Panc1 (cell line): ENCODE results near the gene C8B. TPM values are rescaled to one million over a fixed set of nuclear protein-coding genes. Genes with fewer than 3 reads are reported as not detected.

Source experiments
- ATAC-seq: fragments of 200-7000 bp; cut with Tn5 transposase; 2 replicates; pipeline ENCODE4 v1.9.1; 2020; ENCODE audit warnings: mild to moderate bottlenecking, moderate library complexity
- BruUV-seq: library from RNA; stranded (reverse); fragments of 400-500 nt; replicated peaks from 2 replicates; lab custom pipeline; 2021; lab: Mats Ljungman, UMichigan
- CTCF ChIA-PET: fragments of 300-600 bp; sonication (Branson Sonifier 250); formaldehyde crosslinking; loops from one replicate; lab custom pipeline; 2022; ENCODE audit warnings: antibody characterized with exemption; lab: Charles Lee
- POLR2A ChIA-PET: fragments of 300-600 bp; sonication (Branson Sonifier 250); formaldehyde crosslinking; loops from one replicate; lab custom pipeline; 2022; ENCODE audit warnings: antibody characterized with exemption; lab: Charles Lee
- DNase-seq: peaks from one replicate; pipeline ENCODE4 v3.0.0-alpha.2; 2010; ENCODE audit warnings: low read depth, low spot score
- H3K27ac ChIP-seq: 2 replicates; pipeline ENCODE4 v1.5.1; 2011; ENCODE audit warnings: mild to moderate bottlenecking, low read length, inconsistent platforms
- H3K27me3 ChIP-seq: fragments of 200-500 bp; sonication (Bioruptor generic); 2 replicates; pipeline ENCODE4 v1.6.0; 2014; ENCODE audit warnings: low read length, inconsistent platforms; ENCODE audit not compliant: control insufficient read depth, insufficient read depth
- H3K36me3 ChIP-seq: fragments of 200-500 bp; sonication (Bioruptor generic); 2 replicates; pipeline ENCODE4 v1.5.1; 2014; ENCODE audit warnings: inconsistent platforms, mild to moderate bottlenecking, low read length, moderate library complexity; ENCODE audit not compliant: control insufficient read depth, insufficient read depth
- H3K4me1 ChIP-seq: 2 replicates; pipeline ENCODE4 v1.5.1; 2011; ENCODE audit warnings: inconsistent platforms, mild to moderate bottlenecking, low read length, moderate library complexity; ENCODE audit not compliant: control insufficient read depth, insufficient read depth
- H3K4me3 ChIP-seq, 2 experiments: 2 replicates each; pipeline ENCODE4 v1.5.1; 2011 to 2012; ENCODE audit warnings: low read depth in 2 of 2, low read length in 2 of 2, mild to moderate bottlenecking in 2 of 2, inconsistent platforms in 1 of 2, moderate library complexity in 1 of 2
- H3K9me3 ChIP-seq: fragments of 200-500 bp; sonication (Bioruptor generic); 2 replicates; pipeline ENCODE4 v1.5.1; 2014; ENCODE audit warnings: low read depth, mild to moderate bottlenecking, inconsistent platforms, low read length, moderate library complexity; ENCODE audit not compliant: control insufficient read depth, insufficient read depth
- POLR2AphosphoS5 ChIP-seq: IDR thresholded peaks from 2 replicates; pipeline ENCODE4 v1.6.1; 2012; ENCODE audit warnings: mild to moderate bottlenecking, low read depth, low read length, moderate library complexity
- SIN3A ChIP-seq: IDR thresholded peaks from 2 replicates; pipeline ENCODE4 v1.6.1; 2012; ENCODE audit warnings: low read depth, mild to moderate bottlenecking, low read length, moderate library complexity, borderline replicate concordance; ENCODE audit not compliant: insufficient read depth
- TCF7L2 ChIP-seq: IDR thresholded peaks from 2 replicates; pipeline ENCODE4 v1.6.1; 2011; ENCODE audit warnings: mild to moderate bottlenecking, low read depth, low read length, inconsistent platforms
- in situ Hi-C: cut with HindIII; loops from 2 replicates; pipeline ENCODE4 v1.10.0; 2016; ENCODE audit warnings: low sequenced_read_pairs, low pct_unique_long_range_greater_than_20kb
- intact Hi-C: fragments of 100-400 bp; cut with micrococcal nuclease; formaldehyde crosslinking; loops from one replicate; pipeline ENCODE4 v1.10.0; 2022; ENCODE audit not compliant: unreplicated experiment
- total RNA-seq: library from RNA; stranded (reverse); gene quantifications from one replicate; pipeline ENCODE4 v1.2.1, GENCODE V29; 2021; ENCODE audit not compliant: unreplicated experiment
- TF ChIP-seq, protein P1 (sequence below), 2 experiments: IDR thresholded peaks; 2 replicates each; pipeline ENCODE4 v1.6.1; 2011 to 2012; ENCODE audit warnings: low read depth in 2 of 2, control low read depth in 1 of 2, low read length in 1 of 2, mild to moderate bottlenecking in 1 of 2, moderate library complexity in 1 of 2; ENCODE audit not compliant: insufficient read depth in 1 of 2
- TF ChIP-seq, protein P2 (sequence below): fragments of 450-650 bp; IDR thresholded peaks from 2 replicates; pipeline ENCODE4 v1.5.1; 2017; ENCODE audit warnings: mild to moderate bottlenecking

C8B gene
- total RNA-seq, 1 experiment from 2014 or later, result not detected

GRCh38 chr1:56939209-56939608 lies 26.6 kb downstream of the C8B start:
- Histone ChIP-seq H3K9me3 (no peaks in the 10 kb centered on the region), H3K27me3 (no peaks in the 10 kb centered on the region), H3K4me1 (no peaks in the 10 kb centered on the region), H3K27ac (no peak overlapping the region), H3K36me3 (no peaks in the 10 kb centered on the region), H3K4me3 (no peak overlapping the region)
- ChIA-PET POLR2A (no interaction called here), CTCF (no interaction called here)
- no peak for TF ChIP-seq POLR2AphosphoS5
- BruUV-seq, result no TSS peak
- intact Hi-C loops, result no loop called here
- ATAC-seq, result no peak
- no peak for DNase-seq
- in situ Hi-C loops, result no loop called here

- in situ Hi-C loops, result no loop called here
- CTCF ChIA-PET, result no interaction called here
- intact Hi-C loops, result no loop called here
Observed at GRCh38 chr1:56938646-56939045, 27.2 kb downstream of the C8B start.

DNA sequence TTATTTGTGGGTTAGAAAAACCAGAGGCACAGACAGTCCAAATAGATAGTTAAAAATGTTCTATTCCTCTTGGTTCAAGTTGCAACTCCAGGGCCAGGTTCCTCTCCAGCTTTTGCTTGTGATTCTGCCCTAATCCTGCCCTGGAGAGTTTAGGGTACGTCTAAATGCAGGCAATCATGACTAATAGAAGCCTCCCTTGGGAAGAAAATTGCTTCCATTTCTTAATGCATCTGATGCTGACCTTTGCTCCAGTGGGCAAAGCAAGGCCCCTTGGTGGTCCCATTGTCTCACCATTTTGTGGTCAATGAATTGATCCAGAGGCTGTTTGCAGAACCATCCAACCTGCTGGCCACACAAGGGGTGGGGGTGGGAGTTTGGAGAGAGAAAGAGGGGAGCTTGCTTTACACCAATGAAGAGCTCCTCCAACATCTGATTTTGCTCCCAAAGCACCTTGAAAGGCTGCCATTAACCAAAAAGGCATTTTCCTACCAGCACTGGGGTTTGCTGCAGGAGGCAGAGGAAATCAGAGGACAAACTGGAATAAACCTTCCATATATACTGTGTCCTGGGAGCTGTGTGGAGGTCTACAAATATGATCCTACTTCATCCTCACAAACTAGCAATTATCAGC lies 31.3 kb downstream of the C8B start:
- DNase-seq, result no peak
- TF ChIP-seq, protein P1, sequence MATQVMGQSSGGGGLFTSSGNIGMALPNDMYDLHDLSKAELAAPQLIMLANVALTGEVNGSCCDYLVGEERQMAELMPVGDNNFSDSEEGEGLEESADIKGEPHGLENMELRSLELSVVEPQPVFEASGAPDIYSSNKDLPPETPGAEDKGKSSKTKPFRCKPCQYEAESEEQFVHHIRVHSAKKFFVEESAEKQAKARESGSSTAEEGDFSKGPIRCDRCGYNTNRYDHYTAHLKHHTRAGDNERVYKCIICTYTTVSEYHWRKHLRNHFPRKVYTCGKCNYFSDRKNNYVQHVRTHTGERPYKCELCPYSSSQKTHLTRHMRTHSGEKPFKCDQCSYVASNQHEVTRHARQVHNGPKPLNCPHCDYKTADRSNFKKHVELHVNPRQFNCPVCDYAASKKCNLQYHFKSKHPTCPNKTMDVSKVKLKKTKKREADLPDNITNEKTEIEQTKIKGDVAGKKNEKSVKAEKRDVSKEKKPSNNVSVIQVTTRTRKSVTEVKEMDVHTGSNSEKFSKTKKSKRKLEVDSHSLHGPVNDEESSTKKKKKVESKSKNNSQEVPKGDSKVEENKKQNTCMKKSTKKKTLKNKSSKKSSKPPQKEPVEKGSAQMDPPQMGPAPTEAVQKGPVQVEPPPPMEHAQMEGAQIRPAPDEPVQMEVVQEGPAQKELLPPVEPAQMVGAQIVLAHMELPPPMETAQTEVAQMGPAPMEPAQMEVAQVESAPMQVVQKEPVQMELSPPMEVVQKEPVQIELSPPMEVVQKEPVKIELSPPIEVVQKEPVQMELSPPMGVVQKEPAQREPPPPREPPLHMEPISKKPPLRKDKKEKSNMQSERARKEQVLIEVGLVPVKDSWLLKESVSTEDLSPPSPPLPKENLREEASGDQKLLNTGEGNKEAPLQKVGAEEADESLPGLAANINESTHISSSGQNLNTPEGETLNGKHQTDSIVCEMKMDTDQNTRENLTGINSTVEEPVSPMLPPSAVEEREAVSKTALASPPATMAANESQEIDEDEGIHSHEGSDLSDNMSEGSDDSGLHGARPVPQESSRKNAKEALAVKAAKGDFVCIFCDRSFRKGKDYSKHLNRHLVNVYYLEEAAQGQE (IDR thresholded peaks at IDR 0.05; ENCODE audit: insufficient read depth in 1 of 2, low read depth in 2 of 2, low read length in 1 of 2), result no peak
- TF ChIP-seq TCF7L2 (no peak), POLR2AphosphoS5 (no peak), SIN3A (no peak)
- TF ChIP-seq, protein P2, sequence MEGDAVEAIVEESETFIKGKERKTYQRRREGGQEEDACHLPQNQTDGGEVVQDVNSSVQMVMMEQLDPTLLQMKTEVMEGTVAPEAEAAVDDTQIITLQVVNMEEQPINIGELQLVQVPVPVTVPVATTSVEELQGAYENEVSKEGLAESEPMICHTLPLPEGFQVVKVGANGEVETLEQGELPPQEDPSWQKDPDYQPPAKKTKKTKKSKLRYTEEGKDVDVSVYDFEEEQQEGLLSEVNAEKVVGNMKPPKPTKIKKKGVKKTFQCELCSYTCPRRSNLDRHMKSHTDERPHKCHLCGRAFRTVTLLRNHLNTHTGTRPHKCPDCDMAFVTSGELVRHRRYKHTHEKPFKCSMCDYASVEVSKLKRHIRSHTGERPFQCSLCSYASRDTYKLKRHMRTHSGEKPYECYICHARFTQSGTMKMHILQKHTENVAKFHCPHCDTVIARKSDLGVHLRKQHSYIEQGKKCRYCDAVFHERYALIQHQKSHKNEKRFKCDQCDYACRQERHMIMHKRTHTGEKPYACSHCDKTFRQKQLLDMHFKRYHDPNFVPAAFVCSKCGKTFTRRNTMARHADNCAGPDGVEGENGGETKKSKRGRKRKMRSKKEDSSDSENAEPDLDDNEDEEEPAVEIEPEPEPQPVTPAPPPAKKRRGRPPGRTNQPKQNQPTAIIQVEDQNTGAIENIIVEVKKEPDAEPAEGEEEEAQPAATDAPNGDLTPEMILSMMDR, result no peak
- no peak for ATAC-seq
- BruUV-seq, result no TSS peak
- intact Hi-C loops, result no loop called here
- in situ Hi-C loops, result no loop called here
- no peak overlapping the region for H3K4me3 ChIP-seq
- no peaks in the 10 kb centered on the region for H3K9me3 ChIP-seq
- H3K27me3 ChIP-seq, result no peaks in the 10 kb centered on the region
- H3K27ac ChIP-seq, result no peak overlapping the region
- POLR2A ChIA-PET, result no interaction called here
- no peaks in the 10 kb centered on the region for H3K36me3 ChIP-seq
- no peaks in the 10 kb centered on the region for H3K4me1 ChIP-seq
- CTCF ChIA-PET, result no interaction called here

More at GRCh38 chr1:56938646-56939045, 27.2 kb downstream of the C8B start:
- TF ChIP-seq, protein P1 (IDR thresholded peaks at IDR 0.05; ENCODE audit: insufficient read depth in 1 of 2, low read depth in 2 of 2, low read length in 1 of 2), result no peak
- H3K27ac ChIP-seq, result no peak overlapping the region
- DNase-seq, result no peak
- no peak overlapping the region for H3K4me3 ChIP-seq
- no peaks in the 10 kb centered on the region for H3K4me1 ChIP-seq
- no peaks in the 10 kb centered on the region for H3K9me3 ChIP-seq
- H3K27me3 ChIP-seq, result no peaks in the 10 kb centered on the region
- H3K36me3 ChIP-seq, result no peaks in the 10 kb centered on the region
- BruUV-seq, result no TSS peak
- POLR2A ChIA-PET, result no interaction called here
- no peak for ATAC-seq
